Endothelial cell of umbilical vein (primary cell): ENCODE data around the gene CUL7. TPM values are rescaled to one million over a fixed set of nuclear protein-coding genes. Genes with fewer than 3 reads are reported as not detected.

Experiments used
- BruUV-seq: library from RNA; stranded (reverse); fragments of 400-500 nt; replicated peaks from 2 replicates; lab custom pipeline; 2021; lab: Mats Ljungman, UMichigan
- CTCF ChIA-PET: fragments of 300-600, 350-600 bp; sonication (Branson Sonifier 250); formaldehyde crosslinking; loops from one replicate; lab custom pipeline; 2021; ENCODE audit warnings: antibody characterized with exemption, inconsistent platforms; lab: Charles Lee
- POLR2A ChIA-PET: fragments of 300-600, 350-600 bp; sonication (Branson Sonifier 250); formaldehyde crosslinking; loops from one replicate; lab custom pipeline; 2021; ENCODE audit warnings: antibody characterized with exemption, inconsistent platforms; lab: Charles Lee
- DNase-seq: peaks from one replicate; pipeline ENCODE4 v3.0.0-alpha.2; 2011; ENCODE audit warnings: low read depth, low spot score
- FAIRE-seq: peaks from 2 replicates; lab custom pipeline; 2011; peaks lifted over from hg19 to GRCh38; lab: Jason Lieb, UNC
- H2AFZ ChIP-seq: 2 replicates; pipeline ENCODE4 v1.6.0; 2012; ENCODE audit warnings: low read depth, low read length, control low read depth, inconsistent platforms
- H3K27ac ChIP-seq: 2 replicates; pipeline ENCODE4 v1.5.1; 2011; ENCODE audit warnings: low read depth, mild to moderate bottlenecking, control low read depth, low read length, moderate library complexity; ENCODE audit not compliant: insufficient read depth
- H3K27me3 ChIP-seq, 2 experiments: 2 replicates each; pipeline versions ENCODE4 v1.6.0 to v1.6.1; 2011; ENCODE audit warnings: low read length in 2 of 2, mixed read lengths in 1 of 2; ENCODE audit not compliant: control insufficient read depth in 2 of 2, insufficient read depth in 2 of 2
- H3K36me3 ChIP-seq, 2 experiments: 2 replicates in 1 of 2; 3 replicates in 1 of 2; pipeline ENCODE4 v1.5.1; 2011; ENCODE audit warnings: low read length in 2 of 2, mild to moderate bottlenecking in 1 of 2, moderate library complexity in 1 of 2; ENCODE audit not compliant: control insufficient read depth in 2 of 2, insufficient read depth in 2 of 2; ENCODE audit errors: extremely low read depth in 1 of 2
- H3K4me1 ChIP-seq: 3 replicates; pipeline ENCODE4 v1.5.1; 2011; ENCODE audit warnings: mild to moderate bottlenecking, low read length; ENCODE audit not compliant: control insufficient read depth, insufficient read depth; ENCODE audit errors: extremely low read depth
- H3K4me2 ChIP-seq: 2 replicates; pipeline ENCODE4 v1.6.1; 2011; ENCODE audit warnings: low read length, control low read depth, mixed read lengths; ENCODE audit not compliant: insufficient read depth
- H3K4me3 ChIP-seq, 3 experiments: fragments of 200-600 bp in 1 of 3; sonication (generic), shearing (Covaris generic) in 1 of 3; replicated peaks in 1 of 3; 2 replicates each; pipeline ENCODE4 v1.5.1; 2011 to 2016; ENCODE audit warnings: control low read depth in 3 of 3, low read length in 3 of 3, mild to moderate bottlenecking in 2 of 3, inconsistent platforms in 1 of 3, low read depth in 1 of 3, moderate library complexity in 1 of 3; ENCODE audit not compliant: insufficient read depth in 1 of 3
- H3K79me2 ChIP-seq: 2 replicates; pipeline ENCODE4 v1.6.0; 2012; ENCODE audit warnings: low read length, inconsistent platforms; ENCODE audit not compliant: control insufficient read depth, insufficient read depth
- H3K9ac ChIP-seq: replicated peaks from 2 replicates; pipeline ENCODE3; 2011; ENCODE audit warnings: low read length, control low read depth; ENCODE audit not compliant: insufficient read depth; ENCODE audit errors: extremely low read depth
- H3K9me1 ChIP-seq: replicated peaks from 3 replicates; pipeline ENCODE4 v1.6.0; 2011; ENCODE audit warnings: mild to moderate bottlenecking, low read length; ENCODE audit not compliant: control insufficient read depth, insufficient read depth; ENCODE audit errors: extremely low read depth
- H3K9me3 ChIP-seq: replicated peaks from 2 replicates; pipeline ENCODE4 v1.5.1; 2012; ENCODE audit warnings: low read length, inconsistent platforms; ENCODE audit not compliant: control insufficient read depth, insufficient read depth
- H4K20me1 ChIP-seq: replicated peaks from 2 replicates; pipeline ENCODE3; 2011; ENCODE audit warnings: mild to moderate bottlenecking, low read length; ENCODE audit not compliant: control insufficient read depth, insufficient read depth; ENCODE audit errors: extremely low read depth
- CTCF ChIP-seq, 2 donors: IDR thresholded peaks; 1 replicate in 1 of 2; 2 replicates in 1 of 2; pipeline ENCODE4 v1.5.1; 2011; ENCODE audit warnings: low read length in 2 of 2, mild to moderate bottlenecking in 2 of 2, moderate library complexity in 2 of 2, control low read depth in 1 of 2, inconsistent platforms in 1 of 2, low read depth in 1 of 2; ENCODE audit not compliant: insufficient read depth in 1 of 2; ENCODE audit errors: extremely low read depth in 1 of 2
- EZH2 ChIP-seq: IDR thresholded peaks from 2 replicates; pipeline ENCODE4 v1.6.1; 2012; ENCODE audit warnings: borderline replicate concordance, low read depth, mild to moderate bottlenecking, moderate library complexity, low read length, inconsistent platforms; ENCODE audit not compliant: severe bottlenecking
- FOS ChIP-seq: IDR thresholded peaks from 2 replicates; pipeline ENCODE4 v1.6.1; 2011; ENCODE audit warnings: mild to moderate bottlenecking, low read length, moderate library complexity, borderline replicate concordance; ENCODE audit not compliant: insufficient read depth
- GATA2 ChIP-seq: IDR thresholded peaks from 2 replicates; pipeline ENCODE4 v1.7.0; 2011; ENCODE audit warnings: low read depth, mild to moderate bottlenecking, moderate library complexity, mixed read lengths, low read length; ENCODE audit not compliant: insufficient read length, insufficient read depth
- JUN ChIP-seq: IDR thresholded peaks from 2 replicates; pipeline ENCODE4 v1.6.1; 2011; ENCODE audit warnings: borderline replicate concordance, low read depth; ENCODE audit not compliant: insufficient read length, insufficient read depth
- MAX ChIP-seq: IDR thresholded peaks from 2 replicates; pipeline ENCODE4 v1.6.1; 2011; ENCODE audit not compliant: insufficient read depth, insufficient read length
- MYC ChIP-seq: IDR thresholded peaks from one replicate; pipeline ENCODE4 v1.6.1; 2011; ENCODE audit warnings: mild to moderate bottlenecking, low read depth, low read length
- POLR2A ChIP-seq: IDR thresholded peaks from 2 replicates; pipeline ENCODE4 v1.6.1; 2012; ENCODE audit warnings: low read depth, mild to moderate bottlenecking, control low read depth, low read length
- POLR2AphosphoS5 ChIP-seq: IDR thresholded peaks from 2 replicates; pipeline ENCODE4 v1.6.1; 2012; ENCODE audit warnings: low read depth, mild to moderate bottlenecking, control low read depth, low read length, moderate library complexity; ENCODE audit not compliant: insufficient read depth
- dilution Hi-C: fragments of 300-500 bp; cut with MboI; formaldehyde crosslinking; loops from one replicate; pipeline ENCODE4 v1.15.0; 2019; ENCODE audit warnings: low sequenced_read_pairs; ENCODE audit not compliant: extremely low pct_ligation_motif_present
- intact Hi-C: fragments of 100-400 bp; cut with micrococcal nuclease; formaldehyde crosslinking; loops from one replicate; pipeline ENCODE4 v1.10.0; 2022
- polyA plus RNA-seq, 4 experiments: library from polyadenylated mRNA; depleted of rRNA in 3 of 4; stranded (reverse) in 3 of 4; unstranded in 1 of 4; fragments of >200 nt; gene quantifications; 2 replicates each; pipeline versions ENCODE4 v1.2.1 to v1.2.3, GENCODE V29; 2011 to 2012; ENCODE audit warnings: missing spikeins in 1 of 4
- total RNA-seq: library from RNA; stranded (reverse); gene quantifications from 2 replicates; pipeline ENCODE4 v1.2.3, GENCODE V29; 2021

The CUL7 gene
- total and polyA plus RNA-seq, 2 donors (not counting 3 experiments of a cell fraction or from before 2014, with no cell fraction given) = 29.4 to 33.7 TPM

GRCh38 chr6:42989923-42990322, 63.7 kb downstream of the CUL7 start:
- dilution Hi-C loops = no loop called here

More at GRCh38 chr6:42989923-42990322, 63.7 kb downstream of the CUL7 start:
- no peaks in the 10 kb centered on the region for H3K27me3 ChIP-seq
- H2AFZ ChIP-seq = no peak overlapping the region
- no TSS peak for BruUV-seq
- ChIA-PET POLR2A (no interaction called here), CTCF (no interaction called here)
- H3K79me2 ChIP-seq = peaks cover 15% of the 10 kb centered on the region
- peaks cover 3% of the 10 kb centered on the region for H4K20me1 ChIP-seq
- FAIRE-seq (no peak), DNase-seq (no peak)
- TF ChIP-seq MAX (no peak), JUN (no peak), CTCF (IDR thresholded peaks at IDR 0.05; ENCODE audit: extremely low read depth in 1 of 2, insufficient read depth in 1 of 2, low read depth in 1 of 2, low read length in 2 of 2) (no peak), FOS (no peak), GATA2 (no peak), POLR2A (no peak), MYC (no peak), EZH2 (no peak), POLR2AphosphoS5 (no peak)
- peaks cover 15% of the 10 kb centered on the region for H3K4me1 ChIP-seq
- H3K4me2 ChIP-seq = no peak overlapping the region
- H3K9me1 ChIP-seq = no peaks in the 10 kb centered on the region
- H3K9me3 ChIP-seq = no peaks in the 10 kb centered on the region
- no peak overlapping the region for H3K4me3 ChIP-seq
- no peak overlapping the region for H3K27ac ChIP-seq
- no peak overlapping the region for H3K9ac ChIP-seq
- intact Hi-C loops = no loop called here
- H3K36me3 ChIP-seq = peaks cover 0 to 10% of the 10 kb centered on the region in 2 experiments
